HG02588 (cell line): Measurements from ENCODE around the gene TSKS.

Source experiments
- ATAC-seq: cut with Tn5 transposase; IDR thresholded peaks from one replicate; pipeline ENCODE4 v1.9.1; 2021; ENCODE audit warnings: mild to moderate bottlenecking, moderate library complexity; ENCODE audit not compliant: unreplicated experiment

TSKS gene

DNA sequence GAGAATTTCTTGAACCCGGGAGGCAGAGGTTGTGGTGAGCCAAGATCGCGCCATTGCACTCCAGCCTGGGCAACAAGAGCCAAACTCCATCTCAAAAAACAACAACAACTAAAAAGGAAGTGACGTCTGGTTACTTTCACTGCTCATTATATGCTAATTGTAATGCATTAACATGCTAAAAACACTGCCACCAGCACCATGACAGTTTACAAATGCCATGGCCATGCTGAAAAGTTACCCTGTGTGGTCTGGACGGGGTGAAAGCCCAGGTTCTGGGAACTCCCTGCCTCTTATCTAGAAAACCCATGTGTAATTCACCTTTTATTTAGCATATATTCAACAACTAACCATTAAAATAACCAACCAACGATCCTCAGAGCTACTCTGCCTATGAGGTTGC is 44.1 kb downstream of the TSKS start:
- no peak for ATAC-seq

- ATAC-seq: no peak
Observed at GRCh38 chr19:49718511-49718910, 44.6 kb downstream of the TSKS start.

- ATAC-seq: no peak
Observed at GRCh38 chr19:49716154-49716553, 47.0 kb downstream of the TSKS start.

DNA sequence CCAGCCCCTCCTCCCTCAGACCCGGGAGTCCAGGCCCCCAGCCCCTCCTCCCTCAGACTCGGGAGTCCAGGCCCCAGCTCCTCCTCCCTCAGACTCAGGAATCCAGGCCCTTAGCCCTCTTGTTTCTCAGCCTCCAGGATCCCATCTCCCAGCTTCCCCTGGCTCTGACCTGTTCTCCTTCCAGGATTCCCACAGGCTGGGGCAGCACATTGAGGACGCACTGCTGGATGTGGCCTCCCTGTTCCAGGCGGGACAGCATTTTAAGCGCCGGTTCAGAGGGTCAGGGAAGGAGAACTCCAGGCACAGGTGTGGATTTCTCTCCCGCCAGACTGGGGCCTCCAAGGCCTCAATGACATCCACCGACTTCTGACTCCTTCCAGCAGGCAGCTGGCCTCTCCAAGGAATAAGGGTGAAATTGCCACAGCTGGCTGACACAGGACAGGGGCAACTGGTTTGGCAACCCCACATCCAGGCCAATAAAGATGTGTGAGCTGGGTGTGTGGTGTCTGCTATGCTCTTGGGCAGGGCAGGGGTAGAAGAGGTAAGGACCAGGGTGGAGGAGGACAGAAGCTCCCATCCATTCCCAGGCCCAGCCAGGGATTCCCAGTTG is 49.8 kb downstream of the TSKS start:
- no peak for ATAC-seq

DNA sequence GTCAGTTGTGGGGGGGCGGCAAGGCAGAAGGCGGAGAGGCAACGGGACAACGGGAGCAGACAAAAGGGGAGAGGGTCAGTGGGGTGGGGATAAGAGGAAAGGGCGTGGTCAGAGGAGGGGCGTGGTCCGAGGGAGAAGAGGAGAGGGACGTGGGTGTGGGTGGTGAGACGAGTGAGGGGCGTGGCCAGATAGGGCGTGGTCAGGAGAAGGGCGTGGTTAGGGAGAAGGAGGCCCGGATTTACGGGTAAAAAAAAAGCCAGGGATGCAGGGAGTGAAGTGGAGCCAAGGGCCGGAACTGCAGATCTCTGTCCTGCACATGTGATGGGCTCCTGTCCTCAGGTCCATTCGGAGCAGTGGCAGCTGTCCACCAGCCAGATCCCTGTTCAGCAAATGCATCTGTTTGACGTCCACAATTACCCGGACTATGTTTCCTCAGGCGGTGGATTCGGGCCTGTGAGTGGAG is 50.7 kb downstream of the TSKS start:
- ATAC-seq: no peak

GRCh38 chr19:49710372-49710951 is 52.6 kb downstream of the TSKS start:
- ATAC-seq: no peak

- ATAC-seq: no peak
Observed at GRCh38 chr19:49705919-49706318, 57.2 kb downstream of the TSKS start.

DNA sequence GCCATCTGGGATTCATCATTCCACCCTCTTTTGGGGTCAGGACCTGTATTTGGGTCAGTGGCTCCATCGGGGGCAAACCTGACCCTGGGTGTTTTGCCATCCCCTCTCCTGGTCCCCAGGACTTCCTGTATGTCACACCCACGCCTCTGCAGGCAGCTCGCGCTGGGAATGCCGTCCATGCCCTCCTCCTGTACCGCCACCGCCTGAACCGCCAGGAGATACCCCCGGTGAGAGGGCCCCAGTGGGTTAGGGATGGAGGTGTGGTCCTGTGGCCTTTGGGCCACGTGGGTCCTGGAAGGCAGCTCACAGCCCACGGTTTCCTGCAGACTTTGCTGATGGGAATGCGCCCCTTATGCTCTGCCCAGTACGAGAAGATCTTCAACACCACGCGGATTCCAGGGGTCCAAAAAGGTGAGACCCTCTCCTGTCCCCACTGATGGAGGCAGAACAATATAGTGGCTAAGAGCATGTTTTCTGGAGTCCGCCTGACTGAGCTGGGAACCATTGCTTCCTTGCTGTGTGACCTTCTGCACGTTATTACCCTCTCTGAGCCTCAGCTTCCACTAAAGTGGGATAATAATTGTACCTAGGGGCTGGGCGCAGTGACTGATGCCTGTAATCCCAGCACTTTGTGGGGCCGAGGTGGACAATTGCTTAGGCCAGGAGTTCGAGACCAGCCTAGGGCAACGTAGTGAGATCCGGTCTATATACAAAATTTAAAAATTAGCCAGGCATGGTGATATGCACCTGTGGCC is 58.0 kb downstream of the TSKS start:
- no peak for ATAC-seq

DNA sequence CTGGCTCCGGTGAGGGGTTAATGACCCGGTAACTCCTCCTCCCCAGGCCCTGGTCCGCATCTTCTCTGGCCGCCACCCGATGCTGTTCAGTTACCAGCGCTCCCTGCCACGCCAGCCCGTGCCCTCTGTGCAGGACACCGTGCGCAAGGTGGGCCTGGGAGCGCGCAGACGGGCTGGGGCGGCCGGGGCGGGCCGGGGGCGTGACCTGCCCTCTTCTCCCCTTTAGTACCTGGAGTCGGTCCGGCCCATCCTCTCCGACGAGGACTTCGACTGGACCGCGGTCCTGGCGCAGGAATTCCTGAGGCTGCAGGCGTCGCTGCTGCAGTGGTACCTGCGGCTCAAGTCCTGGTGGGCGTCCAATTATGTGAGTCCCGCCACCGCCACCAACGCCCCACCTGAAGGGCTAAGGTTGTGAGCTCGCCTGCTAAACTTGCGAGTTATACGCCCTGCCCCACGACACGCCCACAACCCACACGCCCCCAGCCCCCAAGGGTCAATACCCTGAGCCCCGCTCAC is 61.8 kb downstream of the TSKS start:
- ATAC-seq: no peak

DNA sequence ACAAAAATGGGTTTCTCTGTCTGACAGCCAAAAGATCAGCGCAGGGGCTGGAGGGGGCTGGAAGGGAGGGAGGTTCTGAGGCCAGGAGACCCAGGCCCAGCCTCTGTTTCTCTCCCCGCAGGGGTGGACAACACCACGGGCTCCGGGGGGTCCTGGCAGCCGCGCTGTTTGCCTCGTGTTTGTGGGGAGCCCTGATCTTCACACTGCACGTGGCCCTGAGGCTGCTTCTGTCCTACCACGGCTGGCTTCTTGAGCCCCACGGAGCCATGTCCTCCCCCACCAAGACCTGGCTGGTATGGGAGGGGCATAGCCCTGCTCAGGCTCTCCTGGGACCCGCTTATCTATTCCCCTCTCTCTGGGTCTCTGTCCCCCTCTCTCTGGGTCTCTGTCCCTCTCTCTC is 62.5 kb downstream of the TSKS start:
- ATAC-seq: no peak

DNA sequence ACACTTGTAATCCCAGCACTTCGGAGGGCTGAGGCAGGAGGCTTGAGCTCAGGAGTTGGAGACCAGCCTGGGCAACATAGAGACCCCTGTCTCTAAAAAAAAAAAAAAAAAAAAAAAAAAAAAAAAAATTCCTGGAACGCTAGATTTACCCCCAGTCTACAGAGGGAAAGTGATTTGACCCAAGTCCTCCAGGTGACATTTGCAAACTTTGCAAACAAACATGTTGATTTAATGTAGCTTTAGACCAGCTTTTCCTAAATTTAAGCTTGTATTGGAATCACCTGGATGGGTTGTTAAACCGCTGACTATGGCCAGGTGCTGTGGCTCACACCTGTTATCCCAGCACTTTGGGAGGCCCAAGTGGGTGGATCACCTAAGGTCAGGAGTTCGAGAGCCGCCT is 63.7 kb downstream of the TSKS start:
- no peak for ATAC-seq

GRCh38 chr19:49696865-49697264 is 66.2 kb downstream of the TSKS start:
- no peak for ATAC-seq

- no peak for ATAC-seq
Observed at GRCh38 chr19:49696115-49696514, 67.0 kb downstream of the TSKS start.

DNA sequence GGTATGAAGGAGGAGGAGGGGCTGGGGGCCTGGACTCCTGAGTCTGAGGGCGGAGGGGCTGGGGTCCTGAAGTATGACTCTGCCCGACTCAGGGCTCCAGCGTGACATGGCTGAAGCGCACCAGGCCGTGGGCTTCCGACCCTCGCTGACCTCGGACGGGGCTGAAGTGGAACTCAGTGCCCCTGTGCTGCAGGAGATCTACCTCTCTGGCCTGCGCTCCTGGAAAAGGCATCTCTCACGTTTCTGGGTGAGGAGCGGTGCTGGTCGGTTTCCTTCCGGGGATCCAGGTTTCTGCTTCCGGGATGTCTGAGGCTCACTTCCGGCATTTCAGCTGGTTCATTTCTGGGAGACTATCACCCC is 71.0 kb downstream of the TSKS start:
- ATAC-seq: no peak

DNA sequence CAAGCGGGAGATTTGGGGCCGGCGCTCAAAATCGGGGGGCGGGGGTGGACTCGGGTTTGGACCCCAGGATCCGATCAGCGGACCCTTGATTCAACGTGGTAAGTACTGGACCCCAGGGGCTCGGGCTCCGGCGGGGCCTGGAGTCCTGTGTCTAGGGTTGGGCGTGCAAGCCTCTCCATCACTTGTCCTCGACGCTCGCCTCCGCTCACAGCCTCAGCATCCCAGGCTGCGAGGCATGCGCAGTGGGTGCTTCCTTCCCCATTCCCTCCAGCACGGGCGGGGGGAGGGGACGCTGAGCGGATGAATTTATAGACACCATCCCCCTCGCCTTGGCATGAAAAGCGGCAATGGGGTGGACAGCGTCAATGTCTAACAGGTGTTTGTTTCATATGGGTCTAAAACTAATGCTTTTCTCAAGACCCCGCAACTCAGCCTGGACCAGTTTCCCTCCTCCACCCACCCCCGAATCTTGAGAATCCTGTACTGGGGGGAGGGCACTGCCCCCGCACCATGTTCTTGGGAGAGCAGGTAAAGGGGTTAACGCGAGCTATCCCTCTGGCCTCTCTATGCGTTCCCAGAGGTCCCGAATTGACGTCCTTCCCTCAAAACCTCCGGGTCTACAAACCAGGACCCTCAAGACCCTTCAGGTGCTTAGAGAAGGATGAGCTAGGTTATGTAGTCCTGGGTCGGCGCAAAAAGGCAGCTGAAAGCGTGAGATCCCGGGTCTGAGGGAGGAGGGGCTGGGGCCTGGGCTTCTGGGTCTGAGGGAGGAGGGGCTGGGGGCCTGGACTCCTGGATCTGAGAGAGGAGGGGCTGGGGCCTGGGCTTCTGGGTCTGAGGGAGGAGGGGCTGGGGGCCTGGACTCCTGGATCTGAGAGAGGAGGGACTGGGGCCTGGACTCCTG is 71.6 kb downstream of the TSKS start:
- no peak for ATAC-seq

DNA sequence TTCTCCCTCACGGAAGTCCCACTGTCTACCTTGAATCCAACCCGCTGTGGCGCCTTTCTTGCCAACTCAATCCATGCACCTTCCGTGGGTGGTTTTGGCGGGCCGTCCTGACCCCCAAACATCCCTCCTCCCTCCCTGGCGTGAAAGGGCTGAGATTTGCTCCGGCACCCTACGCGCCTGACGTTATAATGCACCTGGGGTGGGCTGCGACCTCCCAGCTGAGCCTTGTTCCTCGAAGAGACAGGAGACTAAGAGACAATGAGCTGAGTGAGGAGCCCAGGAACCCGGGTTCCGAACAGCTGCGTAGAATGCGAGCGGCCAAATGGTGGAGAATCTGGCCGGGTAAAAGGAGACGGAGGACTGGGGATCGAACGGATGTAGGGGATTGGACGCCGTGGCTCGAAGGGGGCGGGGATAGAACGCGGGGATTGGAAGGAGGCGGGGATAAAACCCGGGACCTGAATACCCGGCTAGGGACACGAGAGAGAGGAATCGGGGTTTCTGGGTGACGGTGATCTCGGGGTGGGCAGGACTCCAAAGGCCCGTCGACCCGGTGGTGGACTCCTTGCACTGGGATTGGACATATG is 72.4 kb downstream of the TSKS start, which contains the start of gene CPT1C:
Gene CPT1C, plus strand, starts transcription at position 461 of the 587 bp plus-strand sequence. CDS start 1,137 bp downstream, outside the sequence.
- ATAC-seq: no peak

DNA sequence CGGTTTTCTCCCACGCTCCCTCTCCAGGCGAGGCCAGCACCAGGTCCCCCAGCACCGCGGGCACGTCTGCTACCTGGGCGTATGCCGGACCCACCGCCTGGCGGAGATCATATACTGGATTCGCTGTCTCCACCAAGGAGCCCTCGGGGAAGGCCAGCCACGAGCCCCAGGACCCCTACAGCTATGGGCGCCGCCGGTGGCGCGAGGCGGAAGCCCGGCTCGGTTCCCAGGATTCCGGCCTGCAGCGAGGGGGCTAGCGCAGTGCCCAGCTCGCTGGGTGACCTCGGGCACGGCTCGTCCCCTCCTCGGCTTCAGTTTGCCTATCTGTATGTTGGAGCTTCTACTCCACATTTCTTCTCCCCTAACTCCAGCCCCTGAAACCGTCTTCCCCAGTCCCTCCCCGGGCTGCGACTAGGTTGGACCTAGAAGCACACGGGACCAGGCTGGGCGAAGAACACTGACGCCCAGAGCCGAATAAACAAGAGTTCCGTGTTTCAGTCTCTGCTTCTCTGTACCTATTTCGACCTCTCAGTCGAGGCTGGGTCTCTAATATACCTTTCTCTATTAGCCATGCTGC is 72.9 kb downstream of the TSKS start:
- ATAC-seq: no peak
